Measurements from ENCODE around the gene IGDCC3.
A peak's percentile ranks its signal among the peaks of the same experiment; 100 is the strongest.

IGDCC3 gene

GRCh38 chr15:65328506-65329287 is 49.1 kb downstream of the IGDCC3 start:
- DNase-seq (ENCODE audit: low spot score) = peak; percentile 3

GRCh38 chr15:65327651-65328393 is 50.0 kb downstream of the IGDCC3 start:
- peak; percentile 62 for DNase-seq (ENCODE audit: low spot score)

DNA sequence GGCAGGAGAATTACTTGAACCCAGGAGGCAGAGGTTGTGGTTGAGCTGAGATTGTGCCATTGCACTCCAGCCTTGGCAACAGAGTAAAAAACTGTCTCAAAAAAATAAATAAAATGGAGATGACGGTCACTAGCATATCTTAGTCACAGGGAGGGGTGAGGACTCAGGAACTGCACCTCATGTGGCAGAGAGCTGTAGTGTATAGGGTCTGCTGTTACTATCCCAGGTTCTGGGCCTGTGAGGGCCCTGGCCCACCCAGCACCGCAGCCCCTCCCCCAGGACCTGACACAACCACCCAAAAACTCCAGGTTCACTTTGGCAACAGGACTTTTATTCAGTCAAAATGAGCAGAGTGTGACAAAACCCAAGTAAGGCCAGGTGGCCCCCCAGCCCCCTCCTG is 51.0 kb downstream of the IGDCC3 start:
- no peak for DNase-seq (ENCODE audit: low spot score)

DNA sequence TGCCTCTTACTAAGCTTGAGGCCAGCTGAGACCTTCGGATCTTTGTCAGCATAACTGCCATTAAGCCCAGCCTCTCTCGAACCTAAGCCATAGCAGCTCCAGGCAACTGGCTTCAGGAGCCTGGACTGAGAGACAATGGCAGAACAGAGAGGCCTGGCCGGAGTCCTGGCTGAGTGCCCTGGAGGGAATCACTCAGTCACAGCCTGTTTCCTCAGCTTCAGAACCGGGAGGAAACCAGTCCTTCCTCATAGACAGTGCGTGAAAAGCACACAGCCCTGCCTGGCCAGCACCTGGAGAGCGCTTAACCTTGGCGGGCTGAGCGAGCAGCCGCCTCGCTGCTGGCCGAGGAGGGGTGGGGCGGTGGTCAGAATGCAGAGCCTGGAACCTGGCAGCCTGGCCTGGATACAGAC is 51.7 kb downstream of the IGDCC3 start:
- DNase-seq (ENCODE audit: low spot score) = no peak

DNA sequence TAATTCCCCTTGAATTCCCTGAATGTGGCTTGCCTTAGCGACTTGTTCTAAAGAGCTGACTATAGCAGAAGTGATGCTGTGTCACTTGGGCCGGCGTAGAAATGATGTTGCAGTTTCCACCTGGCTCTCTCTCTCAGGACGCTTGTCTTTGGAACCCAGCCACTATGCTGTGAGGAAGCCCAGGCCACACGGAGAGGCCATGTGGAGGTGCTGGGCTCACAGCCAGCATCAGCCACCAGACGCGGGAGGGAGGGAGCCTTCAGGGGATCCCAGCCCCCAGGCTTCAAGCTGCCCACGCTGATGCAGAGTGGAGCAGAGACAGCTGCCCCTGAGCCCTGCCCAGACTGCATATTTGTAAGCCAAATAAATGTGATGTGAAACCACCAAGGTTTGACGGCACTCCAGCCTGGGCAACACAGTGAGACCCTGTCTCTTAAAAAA is 54.7 kb downstream of the IGDCC3 start:
- peak; percentile 81 for DNase-seq (ENCODE audit: low spot score)

- peak; percentile 83 for DNase-seq (ENCODE audit: low spot score)
Observed at GRCh38 chr15:65318870-65319356, 58.9 kb downstream of the IGDCC3 start.

DNA sequence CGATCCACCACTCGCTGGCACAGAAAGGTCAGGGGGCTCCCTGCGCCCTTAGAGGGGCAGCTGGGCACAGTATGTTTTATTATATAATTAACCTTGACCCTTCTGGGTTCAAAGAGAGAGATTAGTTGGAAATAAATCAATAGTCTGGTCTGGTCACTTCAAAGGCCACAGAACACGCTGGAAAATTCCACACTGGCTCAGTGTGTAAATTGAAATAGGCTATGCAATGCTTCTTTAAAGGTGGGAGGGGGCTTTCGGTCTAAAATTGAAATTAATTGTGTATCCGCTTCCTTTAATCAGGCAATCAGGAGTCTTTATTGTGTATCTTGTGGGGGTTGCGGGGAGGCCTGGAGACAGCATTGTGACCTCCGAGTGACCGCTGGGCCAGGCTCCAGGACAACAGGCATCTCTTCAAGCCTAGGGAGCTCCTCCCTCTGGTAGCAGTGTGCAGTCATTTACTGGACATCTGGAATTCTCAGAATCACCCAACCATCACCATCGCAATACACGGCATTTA is 65.3 kb downstream of the IGDCC3 start:
- no peak for DNase-seq (ENCODE audit: low spot score)

DNA sequence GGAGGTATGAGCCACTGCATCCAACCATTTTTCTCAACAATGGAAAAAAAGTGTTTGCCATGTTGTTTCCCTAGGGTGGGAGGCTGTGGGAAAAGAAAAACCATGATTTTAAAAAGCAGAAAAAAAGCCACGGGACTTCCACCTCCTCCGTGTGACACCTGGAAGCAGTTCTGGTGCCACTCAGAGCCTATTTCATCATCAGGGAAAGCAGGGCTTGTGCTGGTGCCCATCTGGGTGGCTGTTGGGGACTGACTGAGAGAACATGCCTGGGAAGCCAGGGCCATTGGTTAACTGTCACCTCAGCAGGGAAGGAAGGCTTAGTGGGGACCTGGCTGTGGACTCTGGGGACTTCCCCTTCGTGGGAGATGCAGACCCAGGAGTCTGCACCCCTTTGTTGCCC is 66.0 kb downstream of the IGDCC3 start:
- DNase-seq (ENCODE audit: low spot score) = no peak

DNA sequence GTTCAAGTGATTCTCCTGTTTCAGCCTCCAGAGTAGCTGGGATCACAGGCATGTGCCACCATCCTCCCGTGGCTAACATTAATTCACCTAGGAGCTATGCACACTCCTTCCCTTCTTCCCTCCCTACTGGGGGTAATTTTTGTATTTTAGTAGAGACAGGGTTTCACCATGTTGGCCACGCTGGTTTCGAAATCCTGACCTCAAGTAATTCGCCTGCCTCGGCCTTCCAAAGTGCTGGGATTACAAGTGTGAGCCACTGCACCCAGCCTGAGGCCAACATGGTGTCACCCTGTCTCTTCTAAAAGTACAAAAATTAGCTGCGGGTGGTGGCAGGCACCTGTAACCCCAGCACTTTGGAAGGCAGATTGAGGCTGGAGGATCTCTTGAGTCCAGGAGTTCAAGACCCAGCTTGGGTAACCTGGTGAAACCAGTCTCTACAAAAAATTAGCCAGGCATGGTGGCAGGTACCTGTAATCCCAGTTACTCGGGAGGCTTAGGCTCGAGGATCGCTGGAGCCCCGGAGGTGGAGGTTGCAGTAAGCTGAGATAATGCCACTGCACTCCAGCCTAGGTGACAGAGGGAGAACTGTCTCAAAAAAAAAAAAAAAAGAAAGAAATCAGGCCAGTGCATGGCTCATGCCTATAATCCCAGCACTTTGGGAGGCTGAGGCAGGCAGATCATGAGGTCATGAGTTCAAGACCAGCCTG is 67.2 kb downstream of the IGDCC3 start:
- DNase-seq (ENCODE audit: low spot score) = no peak

DNA sequence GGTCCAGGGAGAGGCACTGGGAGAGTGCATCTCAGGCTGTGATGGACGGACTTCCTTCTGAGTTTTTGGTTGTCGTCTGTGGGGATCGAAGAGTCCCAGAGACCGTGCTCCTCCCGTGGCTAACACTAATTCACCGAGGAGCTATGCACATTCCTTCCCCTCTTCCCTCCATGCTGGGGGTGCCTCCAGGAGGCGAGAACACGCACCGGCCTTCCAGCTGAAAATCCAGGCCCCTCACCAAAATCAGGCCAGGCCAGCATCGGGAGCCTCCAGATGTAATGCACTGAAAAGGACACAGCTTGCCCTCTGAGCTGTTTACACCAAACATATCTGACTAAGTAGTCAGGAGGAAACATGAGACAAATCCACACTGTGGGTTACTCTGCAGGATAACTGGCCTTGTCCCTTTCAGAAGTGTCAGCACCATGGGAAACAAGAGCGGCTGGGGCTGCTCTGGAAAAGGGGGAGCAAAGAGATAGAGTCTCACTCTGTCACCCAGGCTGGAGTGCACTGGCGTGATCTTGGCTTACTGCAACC is 67.9 kb downstream of the IGDCC3 start:
- no peak for DNase-seq (ENCODE audit: low spot score)

DNA sequence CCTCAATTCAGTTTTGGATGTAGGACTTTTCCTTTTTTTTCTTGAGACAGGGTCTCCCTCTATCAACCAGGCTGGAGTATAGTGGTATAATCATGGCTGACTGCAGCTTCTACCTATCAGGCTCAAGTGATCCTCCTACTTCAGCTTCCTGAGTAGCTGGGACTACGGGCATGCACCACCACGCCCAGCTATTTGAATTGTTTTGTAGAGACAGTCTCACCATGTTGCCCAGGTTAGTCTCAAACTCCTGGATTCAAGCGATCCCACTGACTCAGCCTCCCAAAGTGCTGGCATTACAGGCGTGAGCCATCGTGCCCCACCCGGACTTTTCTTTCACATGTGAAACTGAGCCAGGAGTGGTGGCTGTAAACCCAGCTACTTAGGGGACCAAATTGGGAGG is 69.8 kb downstream of the IGDCC3 start:
- DNase-seq (ENCODE audit: low spot score) = no peak

- DNase-seq (ENCODE audit: low spot score) = no peak
Observed at GRCh38 chr15:65306551-65306950, 71.3 kb downstream of the IGDCC3 start.

DNA sequence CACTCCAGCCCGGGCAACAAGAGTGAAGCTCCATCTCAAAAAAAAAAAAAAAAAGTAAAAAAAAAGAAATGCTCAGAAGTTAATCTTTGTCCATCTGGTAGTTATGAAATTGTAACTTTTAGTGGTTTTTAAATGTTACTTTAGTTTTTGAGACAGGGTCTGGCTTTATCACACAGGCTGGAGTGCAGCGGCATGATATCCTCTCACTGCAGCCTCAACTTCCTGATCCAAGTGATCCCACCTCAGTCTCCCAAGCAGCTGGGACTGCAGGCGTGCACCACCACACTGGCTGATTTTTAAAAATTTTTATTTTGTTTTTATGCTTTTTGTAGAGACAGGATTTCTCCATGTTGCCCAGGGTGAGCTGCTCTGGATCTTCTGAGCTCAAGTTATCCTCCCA is 72.0 kb downstream of the IGDCC3 start:
- DNase-seq (ENCODE audit: low spot score) = no peak

GRCh38 chr15:65305150-65305758 is 72.5 kb downstream of the IGDCC3 start:
- DNase-seq (ENCODE audit: low spot score) = no peak

DNA sequence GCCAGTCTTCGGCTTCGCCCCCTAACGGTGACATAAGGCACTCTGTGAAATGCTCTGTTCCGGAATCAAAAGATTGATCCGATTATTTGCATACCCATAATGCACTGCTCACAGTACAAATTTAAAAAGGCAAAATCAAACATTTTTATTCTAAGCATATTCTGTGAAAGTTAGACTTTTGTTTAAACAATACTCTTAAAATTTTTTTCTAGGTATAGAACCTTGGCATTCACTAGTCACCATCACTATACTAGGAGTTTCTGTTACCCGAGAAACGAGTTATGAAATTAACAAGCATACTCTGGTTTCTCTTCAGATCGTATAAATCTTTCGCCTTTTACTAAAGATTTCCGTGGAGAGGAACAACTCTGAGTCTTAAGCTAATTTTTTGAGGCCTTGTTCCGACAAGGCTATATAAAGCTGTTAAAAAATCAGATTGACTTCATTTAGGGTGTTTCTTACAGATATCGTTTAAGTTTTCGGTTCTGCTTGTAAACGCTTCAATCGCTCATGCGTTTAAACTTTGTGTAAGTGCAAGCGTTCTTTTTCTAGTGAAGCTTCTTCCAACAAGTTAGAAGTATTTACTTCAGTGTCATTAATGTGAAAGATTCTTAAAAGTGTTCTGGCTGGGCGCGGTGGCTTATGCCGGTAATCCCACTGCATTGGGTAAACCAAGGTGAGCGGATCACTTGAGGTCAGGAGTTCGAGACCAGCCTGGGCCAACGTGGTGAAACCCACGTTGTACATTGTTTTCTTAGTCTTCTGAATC is 73.2 kb downstream of the IGDCC3 start, which contains the start of gene RNU5B-1:
RNU5B-1 (plus strand) TSS at position 297 of the 769 bp plus-strand sequence.
- DNase-seq (ENCODE audit: low spot score) = peak; percentile 83

GRCh38 chr15:65303687-65304380 is 74.0 kb downstream of the IGDCC3 start:
- DNase-seq (ENCODE audit: low spot score) = peak; percentile 80

- DNase-seq (ENCODE audit: low spot score) = no peak
Observed at GRCh38 chr15:65302061-65302460, 75.7 kb downstream of the IGDCC3 start.

DNA sequence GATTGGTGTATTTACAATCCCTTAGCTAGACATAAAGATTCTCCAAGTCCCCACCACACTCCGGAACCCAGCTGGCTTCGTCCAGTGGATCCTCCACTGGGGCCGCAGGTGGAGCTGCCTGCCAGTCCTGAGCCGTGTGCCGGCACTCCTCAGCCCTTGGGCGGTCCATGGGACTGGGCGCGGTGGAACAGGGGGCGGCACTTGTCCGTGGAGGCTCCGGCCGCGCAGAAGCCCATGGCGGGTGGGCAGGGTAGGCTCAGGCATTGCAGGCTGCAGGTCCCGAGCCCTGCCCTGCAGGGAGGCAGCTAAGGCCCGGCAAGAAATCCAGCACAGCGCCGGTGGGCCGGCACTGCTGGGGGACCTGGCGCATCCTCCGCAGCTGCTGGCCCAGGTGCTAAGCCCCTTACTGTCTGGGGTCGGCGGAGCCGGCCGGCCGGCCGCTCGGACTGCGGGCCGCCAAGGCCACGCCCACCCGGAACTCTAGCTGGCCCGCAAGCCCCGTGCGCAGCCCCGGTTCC is 76.8 kb downstream of the IGDCC3 start:
- DNase-seq (ENCODE audit: low spot score) = no peak

GRCh38 chr15:65298731-65299130 is 79.1 kb downstream of the IGDCC3 start:
- no peak for DNase-seq (ENCODE audit: low spot score)

Data from left forelimb (tissue), 1 donor.